Endothelial cell of umbilical vein (primary cell): Measurements from ENCODE around the gene ZNF184.

ENCODE experiments used
- MYC ChIP-seq: IDR thresholded peaks from one replicate; pipeline ENCODE4 v1.6.1; 2011; ENCODE audit warnings: mild to moderate bottlenecking, low read depth, low read length
- TF ChIP-seq, protein P1 (sequence below), 2 donors: IDR thresholded peaks; 1 replicate in 1 of 2; 2 replicates in 1 of 2; pipeline ENCODE4 v1.5.1; 2011; ENCODE audit warnings: low read length in 2 of 2, mild to moderate bottlenecking in 2 of 2, moderate library complexity in 2 of 2, control low read depth in 1 of 2, inconsistent platforms in 1 of 2, low read depth in 1 of 2; ENCODE audit not compliant: insufficient read depth in 1 of 2; ENCODE audit errors: extremely low read depth in 1 of 2

- TF ChIP-seq, protein P1, sequence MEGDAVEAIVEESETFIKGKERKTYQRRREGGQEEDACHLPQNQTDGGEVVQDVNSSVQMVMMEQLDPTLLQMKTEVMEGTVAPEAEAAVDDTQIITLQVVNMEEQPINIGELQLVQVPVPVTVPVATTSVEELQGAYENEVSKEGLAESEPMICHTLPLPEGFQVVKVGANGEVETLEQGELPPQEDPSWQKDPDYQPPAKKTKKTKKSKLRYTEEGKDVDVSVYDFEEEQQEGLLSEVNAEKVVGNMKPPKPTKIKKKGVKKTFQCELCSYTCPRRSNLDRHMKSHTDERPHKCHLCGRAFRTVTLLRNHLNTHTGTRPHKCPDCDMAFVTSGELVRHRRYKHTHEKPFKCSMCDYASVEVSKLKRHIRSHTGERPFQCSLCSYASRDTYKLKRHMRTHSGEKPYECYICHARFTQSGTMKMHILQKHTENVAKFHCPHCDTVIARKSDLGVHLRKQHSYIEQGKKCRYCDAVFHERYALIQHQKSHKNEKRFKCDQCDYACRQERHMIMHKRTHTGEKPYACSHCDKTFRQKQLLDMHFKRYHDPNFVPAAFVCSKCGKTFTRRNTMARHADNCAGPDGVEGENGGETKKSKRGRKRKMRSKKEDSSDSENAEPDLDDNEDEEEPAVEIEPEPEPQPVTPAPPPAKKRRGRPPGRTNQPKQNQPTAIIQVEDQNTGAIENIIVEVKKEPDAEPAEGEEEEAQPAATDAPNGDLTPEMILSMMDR (IDR thresholded peaks at IDR 0.05; ENCODE audit: extremely low read depth in 1 of 2, insufficient read depth in 1 of 2, low read depth in 1 of 2, low read length in 2 of 2): no peak
- no peak for TF ChIP-seq MYC
These were observed 5.9 kb upstream of the ZNF184 start for GRCh38 chr6:27478706-27479318.
